ENCODE results near the gene FAM168A.

The FAM168A gene

GRCh38 chr11:73554671-73555320 is 43.1 kb downstream of the FAM168A start:
- no peak for DNase-seq

GRCh38 chr11:73553266-73553665 is 44.6 kb downstream of the FAM168A start:
- DNase-seq: no peak

- no peak for DNase-seq
Observed at GRCh38 chr11:73551677-73552076, 46.2 kb downstream of the FAM168A start.

- DNase-seq: no peak
Observed at GRCh38 chr11:73549376-73549775, 48.5 kb downstream of the FAM168A start.

- DNase-seq: no peak
Observed at GRCh38 chr11:73547706-73548595, 50.0 kb downstream of the FAM168A start.

- DNase-seq: no peak
Observed at GRCh38 chr11:73542175-73542574, 55.7 kb downstream of the FAM168A start.

GRCh38 chr11:73539506-73540084 is 58.3 kb downstream of the FAM168A start:
- no peak for DNase-seq

GRCh38 chr11:73538381-73538872 is 59.5 kb downstream of the FAM168A start:
- DNase-seq: peak; percentile 30

- no peak for DNase-seq
Observed at GRCh38 chr11:73537969-73538368, 59.9 kb downstream of the FAM168A start.

- DNase-seq: no peak
Observed at GRCh38 chr11:73536961-73537360, 61.0 kb downstream of the FAM168A start.

- DNase-seq: no peak
Observed at GRCh38 chr11:73532310-73532709, 65.6 kb downstream of the FAM168A start.

GRCh38 chr11:73531386-73531785 is 66.5 kb downstream of the FAM168A start:
- DNase-seq: no peak

GRCh38 chr11:73530109-73530508 is 67.8 kb downstream of the FAM168A start:
- no peak for DNase-seq

- no peak for DNase-seq
Observed at GRCh38 chr11:73529204-73529530, 68.7 kb downstream of the FAM168A start.

- DNase-seq: no peak
Observed at GRCh38 chr11:73528483-73529203, 69.3 kb downstream of the FAM168A start.

GRCh38 chr11:73528013-73528412 is 69.9 kb downstream of the FAM168A start:
- DNase-seq: no peak

- no peak for DNase-seq
Observed at GRCh38 chr11:73525611-73526010, 72.3 kb downstream of the FAM168A start.

GRCh38 chr11:73524774-73525173 is 73.1 kb downstream of the FAM168A start:
- DNase-seq: no peak

- DNase-seq: peak; percentile 27
Observed at GRCh38 chr11:73521621-73522020, 76.3 kb downstream of the FAM168A start.

- DNase-seq: no peak
Observed at GRCh38 chr11:73520353-73521061, 77.4 kb downstream of the FAM168A start.

GRCh38 chr11:73519266-73519665 is 78.6 kb downstream of the FAM168A start:
- no peak for DNase-seq

GRCh38 chr11:73518195-73518594 is 79.7 kb downstream of the FAM168A start:
- no peak for DNase-seq

GRCh38 chr11:73516080-73516479 is 81.8 kb downstream of the FAM168A start:
- no peak for DNase-seq

All from activated CD4-positive, alpha-beta T cell treated with anti-CD3 and anti-CD28 coated beads, Interleukin-2, Interleukin-6, amounts not matched to agents 100 ng/mL and 50 ng/mL, durations not matched to agents 16 hours and 8 hours (primary cell).